Stimulated activated CD8-positive, alpha-beta memory T cell treated with anti-CD3 and anti-CD28 coated beads, Interleukin-4, amount 100 ng/mL, for 48 hours (primary cell): Measurements from ENCODE around the gene NEO1.
"Not testable (repeated sequence)": the region's sequence is repeated elsewhere in the genome, so short reads cannot be mapped to it uniquely, and the experiment has no call there.

Source experiments
- DNase-seq: peaks from one replicate; pipeline ENCODE4 v3.0.0-alpha.2; 2020

Gene NEO1

DNA sequence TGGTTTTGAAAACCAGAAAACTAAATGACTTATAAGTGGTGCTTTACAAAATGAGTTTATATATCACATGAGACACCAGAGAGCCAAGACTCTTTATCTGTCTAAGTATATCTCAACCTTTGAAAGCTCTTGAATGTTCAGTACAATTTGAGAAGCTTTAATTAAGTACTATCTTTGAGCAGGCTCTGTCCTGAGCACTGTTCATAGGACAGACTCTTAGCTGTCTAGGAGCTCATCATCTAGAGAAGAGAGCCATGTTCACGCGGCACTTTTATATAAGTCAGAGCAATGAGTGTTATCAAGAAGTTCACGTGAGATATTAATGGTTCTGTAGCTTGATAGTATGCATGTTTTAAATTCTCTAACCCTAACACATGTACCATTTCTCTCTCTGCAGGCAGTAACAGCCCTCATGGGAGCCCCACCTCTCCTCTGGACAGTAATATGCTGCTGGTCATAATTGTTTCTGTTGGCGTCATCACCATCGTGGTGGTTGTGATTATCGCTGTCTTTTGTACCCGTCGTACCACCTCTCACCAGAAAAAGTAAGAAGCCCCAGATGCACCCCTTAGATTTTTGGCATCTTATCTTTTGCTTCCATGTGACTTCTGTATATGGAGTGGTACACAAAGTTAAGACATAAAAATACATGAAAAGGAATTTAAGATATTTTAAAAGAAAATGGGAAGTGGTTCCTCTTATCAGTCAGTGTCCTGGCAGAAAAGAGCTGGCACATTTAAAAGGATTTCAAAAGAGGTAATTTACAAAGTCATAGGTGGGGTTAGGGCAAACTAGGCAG lies 230.5 kb downstream of the NEO1 start:
- DNase-seq = no peak

DNA sequence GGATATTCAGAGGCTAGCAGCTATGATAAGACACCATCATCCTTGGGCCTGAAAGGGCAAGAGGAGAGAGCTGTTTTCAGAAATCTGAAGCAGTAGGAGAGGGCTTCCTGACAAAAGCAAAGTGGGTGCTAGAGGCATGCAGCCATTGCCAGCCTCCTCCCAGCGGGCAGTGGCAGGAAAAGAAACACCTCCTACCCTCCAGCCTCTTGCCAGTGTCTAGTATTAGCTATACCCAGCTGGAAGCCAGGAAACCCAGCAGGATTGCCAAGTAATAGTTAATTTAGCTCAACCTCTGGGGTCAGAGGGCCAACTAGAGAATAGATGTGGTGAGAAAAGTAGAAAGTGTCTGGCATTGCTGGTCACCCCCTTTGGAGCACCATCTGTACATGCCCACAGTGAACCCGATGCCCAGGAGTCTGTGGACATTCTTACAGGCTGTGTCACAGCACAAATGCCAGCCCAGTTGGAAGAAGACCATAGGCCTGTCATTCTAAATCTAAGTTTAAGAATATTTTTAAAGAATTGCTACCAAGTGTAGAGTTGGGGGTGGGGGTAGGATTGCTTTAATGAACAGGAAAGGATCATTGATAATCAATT lies 231.2 kb downstream of the NEO1 start:
- no peak for DNase-seq

DNA sequence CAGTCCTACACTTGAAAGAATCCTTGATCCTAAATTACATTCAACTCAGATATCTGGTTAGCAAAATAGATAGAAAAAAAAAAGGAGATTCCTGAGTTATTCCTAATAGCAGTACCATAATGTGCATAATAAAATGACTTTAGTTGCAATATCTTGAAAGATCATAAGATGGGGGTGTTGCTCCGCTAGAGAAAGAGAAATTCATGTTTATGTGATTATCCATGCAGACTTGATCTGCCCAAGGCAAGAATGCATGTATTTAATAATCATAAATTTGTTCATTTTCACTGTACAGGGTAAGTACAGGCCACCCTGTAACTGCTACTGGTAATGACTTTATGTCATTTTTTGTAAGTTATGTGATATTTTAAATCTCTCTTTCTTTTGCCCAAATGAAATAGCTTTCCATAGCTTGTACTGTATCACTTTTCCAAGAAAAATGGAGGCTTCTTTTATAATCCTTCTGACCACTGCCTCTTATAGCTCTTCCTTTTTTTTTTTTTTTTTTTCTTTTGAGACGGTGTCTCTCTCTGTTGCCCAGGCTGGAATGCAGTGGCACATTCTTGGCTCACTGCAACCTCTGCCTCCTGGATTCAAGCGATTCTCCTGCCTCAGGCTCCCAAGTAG lies 231.9 kb downstream of the NEO1 start:
- no peak for DNase-seq

DNA sequence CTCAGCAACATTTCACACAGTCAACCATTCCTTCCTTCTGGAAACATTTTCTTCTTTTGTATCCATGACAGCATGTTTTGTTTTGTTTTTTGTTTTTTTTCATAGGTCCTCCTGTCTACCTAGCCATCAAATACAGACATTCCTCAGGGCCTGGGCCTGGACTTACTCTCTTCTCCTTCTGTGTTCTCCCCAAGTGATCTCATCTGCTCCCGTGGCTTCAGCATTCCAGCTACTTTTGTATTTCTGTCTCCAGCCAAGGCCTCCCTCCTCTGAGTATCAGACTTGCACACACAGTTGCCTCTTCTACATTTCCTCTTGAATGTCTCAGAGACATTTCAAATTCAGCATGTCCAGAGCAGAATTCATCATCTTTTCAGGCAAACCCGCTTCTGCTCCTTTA lies 234.0 kb downstream of the NEO1 start:
- no peak for DNase-seq

DNA sequence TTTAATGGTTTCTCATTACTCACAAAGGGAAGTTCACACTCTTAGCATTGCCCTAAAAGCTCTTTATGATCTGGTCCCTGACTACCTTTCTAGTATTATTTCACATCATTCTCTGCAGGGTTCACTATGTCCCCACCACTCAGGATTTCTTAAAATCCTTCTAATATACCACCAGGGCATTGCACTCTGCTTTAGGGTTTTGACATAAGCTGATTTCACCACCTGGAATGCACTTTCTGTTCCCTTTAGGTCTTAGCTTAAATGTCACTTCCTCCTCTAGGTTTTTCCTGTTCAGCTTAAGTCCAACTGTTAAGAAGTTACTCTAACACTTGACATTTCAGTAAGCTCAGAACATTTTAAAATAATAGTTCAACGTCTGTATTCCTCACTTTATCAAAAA lies 234.8 kb downstream of the NEO1 start:
- no peak for DNase-seq

DNA sequence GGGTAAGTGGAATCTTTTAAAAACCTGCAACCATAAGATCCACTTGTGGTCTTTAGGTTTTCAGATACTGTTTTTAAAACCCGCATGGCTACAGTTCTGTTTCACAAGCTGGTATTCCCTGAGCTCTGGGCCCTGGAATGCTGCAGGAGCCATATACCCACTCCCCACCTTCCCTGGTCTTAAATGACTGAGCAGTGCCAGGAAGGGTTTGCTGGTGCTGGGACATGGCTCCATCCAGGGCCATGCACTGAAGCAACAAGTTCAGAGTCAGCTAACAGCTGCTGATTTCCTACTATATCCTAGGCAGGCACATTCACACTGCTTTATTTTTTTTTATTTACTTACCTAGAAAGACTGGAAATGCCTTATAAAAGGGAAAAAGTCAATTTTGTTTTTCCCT lies 239.2 kb downstream of the NEO1 start:
- no peak for DNase-seq

DNA sequence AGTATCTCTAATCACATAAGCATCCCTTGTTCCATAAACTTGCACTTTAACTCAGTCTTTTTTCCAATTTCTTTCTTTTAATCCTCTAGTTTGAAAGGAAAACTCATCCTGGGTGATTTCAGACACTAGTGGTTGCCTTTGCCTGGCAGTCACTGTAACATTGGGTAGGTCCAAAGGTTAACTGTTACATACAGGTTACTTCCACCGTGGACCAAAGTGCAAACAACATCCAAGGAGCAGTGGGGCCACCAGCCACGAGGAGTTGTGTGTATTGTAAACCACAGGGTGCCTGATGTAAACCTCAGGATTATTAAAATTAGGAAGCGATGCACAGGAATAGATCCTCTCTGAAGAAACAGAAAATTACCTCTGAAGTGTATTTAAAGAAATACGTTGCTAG lies 241.5 kb downstream of the NEO1 start:
- no peak for DNase-seq

DNA sequence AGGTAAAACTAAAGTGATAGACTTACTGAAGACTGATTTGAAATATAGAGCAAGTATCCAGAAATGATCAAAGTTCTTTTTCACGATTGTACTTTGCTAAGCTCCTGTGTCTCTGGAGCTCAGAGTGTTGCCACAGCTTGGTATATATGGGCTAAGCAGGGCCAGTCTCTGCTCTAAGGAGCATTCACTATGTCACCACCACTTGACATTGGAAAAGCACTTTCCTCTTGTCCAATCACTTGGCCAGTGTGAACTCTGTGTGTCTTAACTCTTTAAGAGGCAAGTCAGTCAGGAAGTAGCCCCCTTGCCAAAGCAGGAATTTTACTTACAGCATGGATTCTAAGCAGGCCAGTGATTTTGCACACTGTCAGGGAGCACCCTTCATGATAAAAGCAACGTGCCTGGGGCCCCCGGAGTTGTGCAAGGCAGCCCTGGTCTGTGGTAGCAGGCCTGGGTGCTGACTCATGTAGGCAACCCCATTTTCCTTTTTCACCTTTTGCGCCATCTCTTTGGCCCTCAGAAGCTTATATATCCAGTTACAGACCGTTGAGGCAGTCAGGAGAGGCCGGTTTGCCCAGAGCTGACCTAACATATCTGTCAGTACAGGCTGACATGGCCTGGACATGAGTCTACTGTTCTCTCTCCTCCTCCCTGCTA lies 243.5 kb downstream of the NEO1 start:
- no peak for DNase-seq

DNA sequence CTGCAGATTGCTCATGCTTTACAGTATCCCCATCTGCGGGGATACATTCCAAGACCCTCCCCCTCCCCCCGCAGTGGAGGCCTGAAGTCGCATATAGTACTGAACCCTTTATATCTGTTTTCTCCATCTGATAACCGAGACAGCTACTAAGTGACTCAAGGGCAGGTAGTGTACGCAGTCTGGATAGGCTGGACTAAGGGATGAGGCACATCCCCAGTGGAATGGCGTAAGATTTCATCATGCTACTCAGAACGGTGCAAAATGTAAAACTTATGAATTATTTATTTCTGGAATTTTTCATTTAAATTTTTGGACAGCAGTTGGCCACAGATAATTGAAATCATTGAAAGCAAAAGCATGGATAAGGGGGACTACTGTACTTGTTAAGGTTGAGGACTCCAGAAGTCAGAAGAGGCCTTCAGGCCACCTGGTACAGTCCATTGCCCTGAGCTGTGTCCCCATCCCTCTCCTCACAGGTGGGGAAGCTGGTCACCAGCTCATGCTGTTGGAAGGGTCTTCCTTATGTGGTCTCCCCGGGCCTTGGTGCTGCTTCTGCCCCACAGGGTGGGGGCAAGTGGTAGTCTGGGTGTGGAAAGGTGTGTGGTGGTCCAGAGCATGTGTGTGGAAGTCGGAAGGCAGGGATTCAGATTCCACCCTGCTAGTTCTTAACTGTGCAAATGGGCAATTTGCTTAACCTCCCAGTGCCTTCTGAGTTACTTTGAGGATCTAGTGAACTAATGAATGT lies 244.5 kb downstream of the NEO1 start:
- no peak for DNase-seq

DNA sequence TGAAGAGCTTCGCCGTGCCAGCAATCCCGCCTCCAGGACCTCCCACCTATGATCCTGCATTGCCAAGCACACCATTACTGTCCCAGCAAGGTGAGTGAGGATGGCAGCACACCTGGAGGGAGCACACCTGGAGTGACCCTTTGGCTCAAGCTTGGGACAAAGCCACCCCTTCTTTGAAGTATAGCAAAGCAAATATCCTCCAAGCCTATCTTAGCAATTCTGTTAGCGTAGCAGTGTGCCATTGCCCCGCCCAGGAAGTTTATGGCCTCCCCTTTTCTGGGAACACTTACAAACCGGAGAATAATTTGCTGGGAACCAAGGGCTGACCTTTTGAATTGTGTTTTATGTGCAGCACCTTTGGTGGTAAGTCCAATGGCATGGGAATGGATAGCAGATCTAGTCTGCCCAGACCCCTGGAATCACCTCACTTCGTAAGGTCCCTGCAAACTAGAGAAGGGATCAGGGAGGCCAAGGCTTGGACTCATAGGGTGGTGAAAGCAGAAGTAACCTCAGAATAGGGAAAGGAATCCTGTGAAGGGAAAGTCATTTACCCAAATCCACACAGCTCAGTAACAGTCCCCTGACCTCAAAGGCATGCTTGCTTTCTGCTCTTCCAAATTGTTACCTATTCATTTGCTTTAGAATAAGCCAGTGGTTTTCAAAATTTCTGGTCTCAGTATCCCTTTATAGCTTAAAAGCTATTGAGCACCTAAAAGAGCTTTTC lies 246.4 kb downstream of the NEO1 start:
- DNase-seq = no peak

DNA sequence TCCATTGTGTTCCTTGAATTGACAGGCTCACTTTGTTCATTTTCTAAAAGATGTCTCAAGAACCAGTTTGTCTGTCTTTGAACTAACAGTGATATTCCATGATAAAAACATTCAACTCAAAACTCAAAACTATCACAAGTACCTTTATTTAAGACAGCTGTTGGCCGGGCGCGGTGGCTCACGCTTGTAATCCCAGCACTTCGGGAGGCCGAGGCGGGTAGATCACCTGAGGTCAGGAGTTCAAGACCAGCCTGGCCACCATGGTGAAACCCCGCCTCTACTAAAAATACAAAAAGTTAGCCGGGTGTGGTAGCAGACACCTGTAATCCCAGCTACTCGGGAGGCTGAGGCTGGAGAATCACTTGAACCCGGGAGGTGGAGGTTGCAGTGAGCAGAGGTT lies 248.0 kb downstream of the NEO1 start:
- DNase-seq = not testable (repeated sequence)

DNA sequence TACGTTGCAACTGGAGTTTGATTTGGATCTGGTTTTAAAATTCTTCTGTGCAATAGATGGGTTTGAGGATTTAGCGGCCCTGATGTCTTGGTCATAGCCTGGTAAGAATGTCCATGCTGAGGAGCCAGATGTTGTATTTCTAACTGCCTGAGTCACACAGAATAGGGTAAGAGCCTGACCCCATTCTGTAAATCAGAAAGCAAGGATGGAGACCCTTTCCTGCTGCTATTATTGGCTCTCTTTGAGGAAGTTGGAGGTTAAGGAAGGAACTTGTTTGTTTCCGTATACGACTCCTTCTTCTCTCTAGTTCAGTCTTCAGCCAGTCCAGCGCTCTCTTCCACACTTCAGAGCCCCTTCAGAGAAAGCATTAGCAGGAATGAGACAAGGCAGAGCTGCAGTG lies 251.4 kb downstream of the NEO1 start:
- DNase-seq = no peak

DNA sequence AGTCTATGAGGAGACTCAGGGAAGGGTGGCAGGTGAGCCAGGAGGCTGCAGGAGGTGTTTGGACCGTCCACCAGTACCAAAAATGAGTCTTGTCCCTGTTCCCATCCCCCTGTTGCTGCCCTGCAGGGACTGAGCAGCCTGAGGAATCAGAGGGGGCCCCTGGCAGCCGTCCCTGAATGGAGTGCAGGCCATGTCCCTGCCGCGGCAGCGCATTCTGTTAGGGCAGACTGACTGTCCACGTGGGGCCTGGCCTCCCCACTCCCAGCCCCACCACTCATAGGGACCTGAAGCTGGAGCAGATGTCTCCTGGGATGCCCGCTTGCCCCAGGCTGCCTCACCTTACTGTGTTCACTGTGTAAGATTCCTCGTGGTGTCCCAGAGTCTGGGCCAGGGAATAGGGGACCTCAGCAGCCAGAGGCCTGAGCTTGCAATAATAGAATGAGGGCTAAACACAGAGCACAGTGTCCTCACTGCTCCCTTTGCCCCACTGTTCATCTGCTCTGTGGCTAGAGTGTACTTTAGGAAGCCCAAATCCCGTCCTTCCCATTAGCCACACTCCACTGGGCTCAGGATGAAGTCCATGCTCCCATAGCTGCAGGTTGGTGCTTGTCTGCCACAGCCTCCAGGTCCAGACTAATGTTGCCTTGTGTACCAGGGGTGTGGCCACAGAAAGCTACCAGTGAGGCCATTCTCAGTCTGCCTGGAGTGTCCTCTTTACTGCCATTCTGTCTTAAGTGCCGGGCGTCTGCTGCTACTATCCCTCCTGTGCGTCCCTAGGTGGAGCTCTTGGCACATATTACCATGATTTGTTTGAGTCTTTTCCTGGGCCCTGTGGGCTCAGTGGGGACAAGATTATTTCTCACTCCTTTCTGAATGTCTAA lies 253.3 kb downstream of the NEO1 start:
- peak; percentile 32 for DNase-seq

DNA sequence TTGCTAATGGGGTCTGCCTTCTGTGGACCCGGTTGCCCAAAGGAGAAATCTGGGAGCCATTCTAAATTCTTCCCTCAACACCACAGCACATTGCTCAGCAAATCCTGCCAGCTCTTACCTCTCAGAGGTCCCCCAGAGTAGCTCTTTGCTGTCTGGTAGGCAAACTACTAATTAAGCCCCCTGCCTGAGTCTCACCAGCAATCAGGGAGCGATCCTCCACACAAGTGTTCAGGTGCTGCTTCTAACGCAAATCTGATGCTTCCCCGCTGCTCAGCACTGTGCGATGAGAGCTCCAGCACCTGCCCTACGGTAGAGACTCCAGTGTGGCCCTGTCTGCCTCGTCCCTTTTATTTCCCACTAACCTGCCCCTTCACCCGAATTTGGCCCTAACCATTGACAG lies 256.0 kb downstream of the NEO1 start:
- no peak for DNase-seq

DNA sequence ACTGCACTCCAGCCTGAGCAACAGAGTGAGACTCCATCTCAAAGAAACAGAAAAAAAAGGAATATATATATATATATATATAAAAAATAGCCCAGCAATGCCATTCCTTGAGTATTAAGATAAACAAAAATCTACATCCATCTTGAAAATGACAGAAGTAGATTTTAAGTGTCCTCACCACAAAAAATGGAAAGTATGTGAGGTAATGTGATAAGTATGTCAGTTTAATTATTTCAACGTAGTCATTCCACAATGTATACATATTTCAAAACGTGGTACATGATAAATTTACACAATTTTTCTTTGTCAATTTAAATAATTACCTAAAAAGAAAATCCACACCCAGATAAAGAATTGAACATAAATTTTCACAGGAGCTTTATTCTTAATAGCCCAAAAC lies 261.6 kb downstream of the NEO1 start:
- no peak for DNase-seq

DNA sequence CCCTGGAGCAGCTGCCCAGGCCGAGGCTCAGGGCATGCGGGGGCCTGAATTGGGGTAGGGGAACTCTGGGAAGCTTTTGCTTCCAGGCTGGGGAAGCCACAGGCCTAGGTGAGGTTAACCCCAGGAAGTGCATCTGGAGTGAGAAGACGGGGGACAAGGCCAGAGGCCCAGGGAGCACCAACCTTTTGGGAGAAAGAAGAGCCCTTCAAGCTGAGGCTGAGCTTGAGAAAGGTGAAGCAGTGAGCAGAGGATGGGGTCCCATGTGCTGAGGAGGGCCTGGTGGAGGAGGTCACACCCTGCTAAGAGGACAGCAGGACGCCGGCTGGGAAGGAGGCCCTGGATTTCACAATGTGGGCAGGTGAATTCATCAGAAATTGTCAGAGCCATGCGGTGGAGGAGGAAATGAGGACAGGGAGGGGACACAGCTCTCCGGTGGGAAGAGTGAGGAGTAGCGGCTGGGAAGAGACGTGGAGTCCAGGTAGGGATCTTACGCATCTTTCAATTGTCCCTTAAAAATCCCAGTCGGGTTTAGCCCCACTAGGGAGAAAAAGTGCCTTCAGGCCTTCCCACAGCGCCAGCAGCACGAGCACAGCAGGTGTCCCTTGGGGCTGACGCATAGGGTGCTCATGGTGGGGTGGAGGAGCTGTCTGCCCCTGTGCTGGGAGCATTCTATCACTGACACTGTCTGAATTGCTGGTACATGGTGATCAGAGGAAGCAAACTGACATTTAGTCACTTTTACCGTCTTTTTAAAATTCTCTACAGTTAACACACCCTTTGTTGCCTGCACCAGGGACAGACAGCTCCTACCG lies 265.6 kb downstream of the NEO1 start:
- no peak for DNase-seq

DNA sequence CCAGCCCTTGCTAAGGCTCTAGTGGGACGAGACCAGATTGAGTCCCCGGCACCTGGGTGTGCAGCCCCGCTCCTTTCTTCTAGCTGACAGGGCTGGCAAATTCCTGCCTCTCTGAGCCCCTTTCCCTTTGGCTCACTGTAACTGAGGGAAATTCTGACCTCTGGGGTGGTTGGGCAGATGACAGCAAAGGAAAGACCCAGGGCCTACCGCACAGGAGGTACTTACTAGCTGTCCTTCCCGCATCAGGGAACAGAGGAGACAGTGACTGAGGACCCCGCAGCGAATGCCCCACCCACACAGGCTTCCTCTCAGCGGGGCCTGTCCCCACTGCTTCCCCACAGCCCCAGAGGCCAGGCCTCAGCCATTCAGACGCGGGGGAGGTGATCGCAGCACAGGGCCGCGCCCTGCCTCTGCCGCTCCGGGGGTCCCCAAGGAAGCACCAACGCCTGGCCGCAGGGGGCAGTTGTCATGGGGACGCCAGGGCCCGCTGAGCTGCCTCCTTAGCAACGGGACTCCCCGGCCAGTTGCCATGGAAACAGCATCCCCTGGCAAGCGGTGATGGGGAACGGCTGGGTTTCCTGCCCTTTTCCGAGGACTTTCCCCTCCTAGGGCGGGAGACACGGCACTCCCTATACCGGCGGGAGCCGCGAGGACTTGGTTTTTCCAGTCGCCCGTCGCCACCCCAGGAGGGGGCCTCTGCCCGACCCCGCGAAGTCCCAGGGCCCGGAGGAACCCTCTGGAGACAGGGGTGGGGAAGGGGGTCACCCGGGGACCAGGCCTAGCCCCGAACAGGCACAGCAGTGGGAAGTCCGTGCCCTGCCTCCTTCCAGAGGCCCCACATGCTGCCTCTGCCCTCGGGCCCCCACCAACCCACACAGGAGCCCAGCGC lies 266.4 kb downstream of the NEO1 start:
- DNase-seq = peak; percentile 24

DNA sequence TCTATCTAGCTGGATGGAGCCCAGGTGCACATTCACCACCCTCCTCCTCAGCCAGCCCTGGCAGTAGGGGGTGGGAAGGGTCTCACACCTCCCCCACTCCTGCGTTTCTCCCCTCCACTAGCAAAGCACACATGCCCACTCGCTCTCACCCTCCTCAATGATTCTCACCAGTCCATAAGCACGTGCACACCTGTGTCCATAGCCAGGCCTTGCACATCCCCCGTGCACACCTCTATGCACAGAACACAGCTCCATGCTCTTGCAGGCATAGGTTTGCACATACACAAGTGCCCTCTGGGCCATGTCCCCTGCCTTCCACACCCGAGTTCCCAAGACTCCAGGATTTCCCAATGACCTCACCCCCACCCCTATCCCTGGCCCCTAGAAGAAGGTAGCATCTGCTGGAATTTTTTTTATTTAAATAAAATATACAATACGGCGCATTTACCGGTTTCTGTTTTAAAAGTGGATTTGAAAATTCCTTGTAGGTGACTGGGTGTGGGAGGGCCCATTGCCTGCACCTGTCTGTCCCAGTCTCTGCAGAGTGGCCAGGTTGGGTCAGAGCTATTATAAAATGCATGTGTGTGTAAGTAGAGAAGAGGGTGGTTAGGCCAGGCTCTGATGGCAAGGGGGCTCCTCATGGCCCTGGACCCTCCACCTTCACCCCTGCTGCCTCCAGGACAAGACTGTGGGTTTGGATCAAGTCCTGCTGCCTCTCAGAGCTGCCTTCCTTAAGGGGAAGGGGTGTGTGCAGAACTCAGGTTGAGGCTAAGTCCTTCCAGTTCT lies 267.4 kb downstream of the NEO1 start:
- DNase-seq = no peak
